RWPE2 (cell line): ENCODE results near the gene YARS2.

Source experiments
- ATAC-seq: fragments of 200-7000 bp; cut with Tn5 transposase; 3 replicates; pipeline ENCODE4 v1.9.1; 2021; ENCODE audit warnings: low read depth
- DNase-seq: peaks from one replicate; pipeline ENCODE4 v3.0.0-alpha.2; 2020; ENCODE audit warnings: low spot score
- H3K27ac ChIP-seq: fragments of 450-650 bp; 2 replicates; pipeline ENCODE4 v1.5.1; 2017; ENCODE audit warnings: mild to moderate bottlenecking; ENCODE audit not compliant: poor library complexity, severe bottlenecking
- H3K27me3 ChIP-seq: fragments of 250-450 bp; sonication (Bioruptor Pico); 2 replicates; pipeline ENCODE4 v1.5.1; 2021; ENCODE audit warnings: mild to moderate bottlenecking, moderate library complexity; ENCODE audit not compliant: insufficient read depth, poor library complexity, severe bottlenecking
- H3K36me3 ChIP-seq: fragments of 250-450 bp; sonication (Bioruptor Pico); 2 replicates; pipeline ENCODE4 v1.5.1; 2020; ENCODE audit warnings: low read depth, mild to moderate bottlenecking, moderate library complexity
- H3K4me1 ChIP-seq: fragments of 250-450 bp; sonication (Bioruptor Pico); 2 replicates; pipeline ENCODE4 v1.5.1; 2021; ENCODE audit warnings: mild to moderate bottlenecking, moderate library complexity; ENCODE audit not compliant: insufficient read depth, poor library complexity, severe bottlenecking
- H3K4me3 ChIP-seq: fragments of 250-450 bp; sonication (Bioruptor Pico); 2 replicates; pipeline ENCODE4 v1.5.1; 2021; ENCODE audit warnings: mild to moderate bottlenecking, moderate library complexity; ENCODE audit not compliant: severe bottlenecking
- H3K9me3 ChIP-seq: fragments of 250-450 bp; sonication (Bioruptor Pico); 2 replicates; pipeline ENCODE4 v1.5.1; 2021; ENCODE audit warnings: mild to moderate bottlenecking, moderate library complexity; ENCODE audit not compliant: severe bottlenecking
- TF ChIP-seq, protein P1 (sequence below): fragments of 450-650 bp; IDR thresholded peaks from one replicate; pipeline ENCODE4 v1.5.1; 2017; ENCODE audit warnings: mild to moderate bottlenecking, moderate library complexity; ENCODE audit not compliant: poor library complexity, severe bottlenecking

Gene YARS2

DNA sequence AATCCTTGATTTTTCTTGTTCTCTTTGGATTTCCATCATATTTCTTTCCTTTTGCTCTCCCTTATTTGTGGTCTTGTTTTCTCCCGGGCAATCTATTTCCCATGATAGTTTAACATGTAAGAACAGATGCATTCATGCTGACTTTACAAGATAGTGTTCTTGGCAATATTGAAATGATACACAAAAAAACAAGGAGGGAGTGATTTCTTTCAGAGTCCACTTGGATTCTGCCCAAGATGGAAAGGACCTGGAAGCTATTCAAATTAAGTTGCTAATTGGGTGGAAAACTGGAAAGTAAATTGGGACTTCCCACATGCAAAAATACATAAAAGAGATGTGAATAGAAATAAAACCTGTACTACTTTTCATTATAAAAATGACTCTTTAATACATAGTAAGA, 14.4 kb upstream of the YARS2 start:
- ATAC-seq = no peak
- DNase-seq = no peak
- TF ChIP-seq, protein P1, sequence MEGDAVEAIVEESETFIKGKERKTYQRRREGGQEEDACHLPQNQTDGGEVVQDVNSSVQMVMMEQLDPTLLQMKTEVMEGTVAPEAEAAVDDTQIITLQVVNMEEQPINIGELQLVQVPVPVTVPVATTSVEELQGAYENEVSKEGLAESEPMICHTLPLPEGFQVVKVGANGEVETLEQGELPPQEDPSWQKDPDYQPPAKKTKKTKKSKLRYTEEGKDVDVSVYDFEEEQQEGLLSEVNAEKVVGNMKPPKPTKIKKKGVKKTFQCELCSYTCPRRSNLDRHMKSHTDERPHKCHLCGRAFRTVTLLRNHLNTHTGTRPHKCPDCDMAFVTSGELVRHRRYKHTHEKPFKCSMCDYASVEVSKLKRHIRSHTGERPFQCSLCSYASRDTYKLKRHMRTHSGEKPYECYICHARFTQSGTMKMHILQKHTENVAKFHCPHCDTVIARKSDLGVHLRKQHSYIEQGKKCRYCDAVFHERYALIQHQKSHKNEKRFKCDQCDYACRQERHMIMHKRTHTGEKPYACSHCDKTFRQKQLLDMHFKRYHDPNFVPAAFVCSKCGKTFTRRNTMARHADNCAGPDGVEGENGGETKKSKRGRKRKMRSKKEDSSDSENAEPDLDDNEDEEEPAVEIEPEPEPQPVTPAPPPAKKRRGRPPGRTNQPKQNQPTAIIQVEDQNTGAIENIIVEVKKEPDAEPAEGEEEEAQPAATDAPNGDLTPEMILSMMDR = no peak

DNA sequence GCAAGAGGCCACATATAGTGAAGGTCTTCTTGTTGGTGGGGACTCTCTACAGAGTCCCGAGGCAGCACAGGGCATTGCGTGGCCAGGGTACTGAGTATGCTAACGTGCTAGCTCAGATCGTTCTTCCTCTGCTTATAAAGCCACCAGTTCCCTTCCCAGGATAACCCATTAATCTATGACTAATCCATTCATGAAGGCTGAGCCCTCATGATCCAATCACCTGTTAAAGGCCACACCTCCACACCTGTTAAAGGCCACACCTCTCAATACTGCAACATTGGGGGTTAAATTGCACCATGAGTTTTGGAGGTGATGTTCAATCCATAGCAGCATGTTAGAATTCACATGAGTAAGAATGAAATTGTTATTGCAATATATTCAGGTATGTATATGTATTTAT, 12.8 kb upstream of the YARS2 start:
- Histone ChIP-seq H3K27ac (no peak overlapping the region), H3K27me3 (no peaks in the 10 kb centered on the region), H3K9me3 (no peaks in the 10 kb centered on the region), H3K4me3 (no peak overlapping the region), H3K36me3 (no peaks in the 10 kb centered on the region), H3K4me1 (no peaks in the 10 kb centered on the region)
- DNase-seq = no peak
- peak; percentile 33; the same call in 1 of the 3 replicates for ATAC-seq
- TF ChIP-seq, protein P1 = no peak

More for the DNA sequence above, 14.4 kb upstream of the YARS2 start:
- no peaks in the 10 kb centered on the region for H3K36me3 ChIP-seq
- H3K4me1 ChIP-seq = no peaks in the 10 kb centered on the region
- no peak overlapping the region for H3K27ac ChIP-seq
- no peaks in the 10 kb centered on the region for H3K9me3 ChIP-seq
- H3K27me3 ChIP-seq = no peaks in the 10 kb centered on the region
- no peak overlapping the region for H3K4me3 ChIP-seq

DNA sequence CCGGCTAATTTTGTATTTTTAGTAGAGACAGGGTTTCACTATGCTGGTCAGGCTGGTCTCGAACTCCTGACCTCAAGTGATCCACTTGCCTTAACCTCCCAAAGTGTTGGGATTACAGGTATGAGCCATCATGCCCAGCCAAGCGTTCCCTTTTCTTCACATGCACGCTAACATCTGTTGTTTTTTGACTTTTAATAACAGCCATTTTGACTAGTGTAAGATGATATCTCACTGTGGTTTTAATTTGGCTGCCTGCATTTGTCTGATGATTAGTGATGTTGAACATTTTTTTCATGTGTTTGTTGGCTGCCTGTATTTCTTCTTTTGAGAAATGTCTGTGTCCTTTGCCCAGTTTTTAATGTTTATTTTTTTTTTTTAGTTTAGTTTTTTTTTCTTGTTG, 10.2 kb upstream of the YARS2 start:
- ATAC-seq (no peak), DNase-seq (no peak)
- no peaks in the 10 kb centered on the region for H3K4me1 ChIP-seq
- TF ChIP-seq, protein P1 = no peak
- H3K27me3 ChIP-seq = no peaks in the 10 kb centered on the region
- no peak overlapping the region for H3K27ac ChIP-seq
- no peak overlapping the region for H3K4me3 ChIP-seq
- H3K9me3 ChIP-seq = no peaks in the 10 kb centered on the region
- no peaks in the 10 kb centered on the region for H3K36me3 ChIP-seq

DNA sequence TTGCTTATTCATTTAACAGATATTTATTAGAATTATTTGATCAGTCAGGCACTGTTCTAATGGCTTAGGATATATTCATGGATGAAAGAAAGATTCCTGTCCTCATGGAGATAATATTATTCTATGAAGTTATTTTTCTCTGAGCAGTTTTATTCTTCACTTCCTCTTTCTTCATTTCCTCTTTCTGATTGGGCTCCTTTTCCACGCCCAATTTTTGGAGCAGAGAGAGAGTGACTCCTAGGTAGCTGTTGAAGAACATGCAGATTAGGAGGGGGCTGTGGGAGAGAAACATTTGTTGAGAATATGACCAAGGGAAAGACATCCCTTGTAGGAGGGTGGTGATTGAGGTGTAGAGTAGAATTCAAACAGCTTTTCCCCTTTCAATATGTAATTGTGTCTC, 6.0 kb upstream of the YARS2 start:
- ATAC-seq (no peak), DNase-seq (no peak)
- no peaks in the 10 kb centered on the region for H3K36me3 ChIP-seq
- H3K4me3 ChIP-seq = no peak overlapping the region
- H3K9me3 ChIP-seq = no peaks in the 10 kb centered on the region
- H3K27me3 ChIP-seq = no peaks in the 10 kb centered on the region
- no peaks in the 10 kb centered on the region for H3K4me1 ChIP-seq
- H3K27ac ChIP-seq = no peak overlapping the region
- TF ChIP-seq, protein P1 = no peak

DNA sequence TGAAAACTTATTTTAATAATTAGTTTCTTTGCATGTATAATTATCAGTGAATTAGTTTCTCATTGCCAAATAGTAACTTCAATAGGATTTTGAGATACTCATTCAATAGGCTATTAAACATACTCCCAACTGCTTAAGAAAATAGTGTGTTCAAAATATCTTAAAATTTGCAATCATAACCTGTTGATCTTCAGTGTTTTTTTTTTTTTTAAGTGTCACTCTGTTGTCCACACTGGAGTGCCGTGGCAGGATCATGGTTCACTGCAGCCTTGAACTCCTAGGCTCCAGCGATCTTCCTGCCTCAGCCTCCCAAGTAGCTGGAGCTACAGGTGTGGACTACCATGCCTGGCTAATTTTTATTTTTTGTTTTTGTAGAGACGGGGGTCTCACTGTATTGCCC, 1.5 kb upstream of the YARS2 start:
- DNase-seq (no peak), ATAC-seq (no peak)
- TF ChIP-seq, protein P1 = no peak
- Histone ChIP-seq H3K27ac (no peak overlapping the region), H3K36me3 (peaks cover 21% of the 10 kb centered on the region), H3K27me3 (no peaks in the 10 kb centered on the region), H3K4me1 (peaks cover 12% of the 10 kb centered on the region), H3K4me3 (no peak overlapping the region), H3K9me3 (no peaks in the 10 kb centered on the region)
